GM20431 (cell line): ENCODE data around the gene SLC38A7.
"Not testable (repeated sequence)": the region's sequence is repeated elsewhere in the genome, so short reads cannot be mapped to it uniquely, and the experiment has no call there.

Experiments
- in situ Hi-C: fragments of 300-500 bp; cut with MseI, MboI; formaldehyde crosslinking; loops from one replicate; pipeline ENCODE4 v1.15.0; 2020; ENCODE audit warnings: low sequenced_read_pairs; ENCODE audit not compliant: unreplicated experiment

SLC38A7 gene, protein sequence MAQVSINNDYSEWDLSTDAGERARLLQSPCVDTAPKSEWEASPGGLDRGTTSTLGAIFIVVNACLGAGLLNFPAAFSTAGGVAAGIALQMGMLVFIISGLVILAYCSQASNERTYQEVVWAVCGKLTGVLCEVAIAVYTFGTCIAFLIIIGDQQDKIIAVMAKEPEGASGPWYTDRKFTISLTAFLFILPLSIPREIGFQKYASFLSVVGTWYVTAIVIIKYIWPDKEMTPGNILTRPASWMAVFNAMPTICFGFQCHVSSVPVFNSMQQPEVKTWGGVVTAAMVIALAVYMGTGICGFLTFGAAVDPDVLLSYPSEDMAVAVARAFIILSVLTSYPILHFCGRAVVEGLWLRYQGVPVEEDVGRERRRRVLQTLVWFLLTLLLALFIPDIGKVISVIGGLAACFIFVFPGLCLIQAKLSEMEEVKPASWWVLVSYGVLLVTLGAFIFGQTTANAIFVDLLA

DNA sequence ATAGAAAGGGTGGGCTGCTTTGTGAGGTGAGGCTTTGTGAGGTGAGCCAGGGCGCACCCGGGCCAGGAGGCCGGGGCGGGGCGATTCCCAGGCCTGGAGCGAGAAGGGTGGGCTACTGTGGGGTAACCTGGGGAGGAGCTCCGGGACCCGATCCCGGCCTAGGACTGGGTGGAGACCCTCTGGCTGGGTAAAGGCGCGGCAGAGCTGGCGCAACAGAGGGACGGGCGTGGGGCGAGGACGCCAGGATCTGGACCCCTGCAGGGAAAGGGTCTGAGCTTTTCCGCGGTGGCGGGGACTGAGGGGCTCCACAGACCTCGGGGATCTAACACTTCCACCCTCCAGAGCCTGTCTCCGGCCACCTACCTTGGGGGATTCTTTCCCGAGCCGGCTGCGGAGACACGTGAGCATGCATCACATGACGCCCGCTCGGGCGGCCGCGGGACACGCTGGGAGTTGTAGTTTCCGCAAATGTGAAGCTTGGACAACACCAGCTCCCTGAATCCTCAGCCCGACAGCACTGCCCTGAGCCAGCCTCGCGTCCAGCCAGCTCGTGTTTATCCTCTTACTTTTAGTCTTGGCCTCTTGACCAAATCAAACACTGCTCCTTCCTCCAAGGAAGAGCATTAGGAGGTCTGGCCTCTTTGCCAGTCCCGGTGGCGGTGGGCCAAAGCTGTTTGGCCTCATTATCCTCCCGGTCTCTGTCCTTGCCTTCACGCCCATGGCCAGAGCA is at the start of gene SLC38A7:
Gene SLC38A7 (minus strand): TSS at position 417 of the 730 bp plus-strand sequence. CDS start 4,644 bp downstream, outside the sequence.
- in situ Hi-C loops: no loop called here

GRCh38 chr16:58733671-58734458 is 49.3 kb upstream of the SLC38A7 start, which contains the start of gene GOT2:
Gene GOT2 (minus strand): TSS chr16:58734316. CDS start chr16:58734228, 88 bp downstream.
- in situ Hi-C loops: no loop called here

DNA sequence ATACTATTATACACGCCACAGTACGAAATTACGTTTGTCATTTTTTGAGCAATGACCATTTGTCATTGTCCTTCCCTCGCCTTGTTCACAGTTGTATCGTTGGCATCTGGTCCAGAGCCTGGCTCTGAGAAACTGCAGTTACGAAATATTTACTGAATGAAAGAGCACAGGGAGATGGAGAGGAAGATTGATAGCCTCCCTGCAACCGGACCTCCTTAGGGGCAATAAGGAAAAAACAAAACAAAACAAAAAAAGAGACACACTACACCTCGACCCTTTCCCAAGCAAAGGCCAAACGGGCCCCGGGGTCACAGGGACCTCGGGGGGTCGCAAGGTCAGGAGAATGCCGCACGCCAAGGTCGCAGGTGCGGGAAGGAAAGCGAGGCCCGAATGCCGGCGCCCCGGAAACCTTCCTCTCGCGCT is 48.7 kb upstream of the SLC38A7 start:
- in situ Hi-C loops: no loop called here

DNA sequence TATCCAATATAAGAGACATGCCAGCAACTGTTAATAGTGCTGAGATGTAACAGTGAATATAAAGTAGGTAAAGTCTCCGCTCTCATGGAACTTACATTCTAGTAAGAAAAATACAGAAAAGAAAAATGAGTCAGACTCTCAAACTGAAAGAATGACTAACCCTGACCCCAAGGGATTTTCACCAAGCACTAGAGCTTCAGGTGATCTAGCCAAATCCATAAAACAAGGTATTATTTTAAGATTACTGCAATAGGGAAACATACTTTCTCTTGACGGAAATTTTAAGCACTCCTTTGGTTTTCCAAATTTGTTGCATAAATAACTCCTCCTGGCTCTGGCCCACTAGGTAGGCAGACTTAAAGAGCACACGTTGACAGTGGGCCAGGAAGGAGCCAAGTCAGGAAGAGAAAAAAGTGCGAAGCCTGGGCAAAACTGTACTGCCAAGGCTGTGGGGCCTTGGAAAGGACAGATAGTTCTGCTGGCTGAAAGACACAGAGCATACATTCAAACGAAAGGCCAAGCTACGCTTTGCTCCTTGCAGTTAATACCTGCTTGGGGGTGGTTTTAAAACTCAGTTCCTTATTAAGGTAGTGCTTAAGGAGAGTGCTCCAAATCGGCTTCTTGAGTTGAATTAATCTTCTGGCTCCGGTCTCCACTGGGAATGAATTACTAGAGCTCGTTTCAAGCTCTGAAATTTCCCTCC is 48.1 kb upstream of the SLC38A7 start:
- in situ Hi-C loops: no loop called here

- in situ Hi-C loops: no loop called here
Observed at GRCh38 chr16:58730724-58731370, 46.3 kb upstream of the SLC38A7 start.

DNA sequence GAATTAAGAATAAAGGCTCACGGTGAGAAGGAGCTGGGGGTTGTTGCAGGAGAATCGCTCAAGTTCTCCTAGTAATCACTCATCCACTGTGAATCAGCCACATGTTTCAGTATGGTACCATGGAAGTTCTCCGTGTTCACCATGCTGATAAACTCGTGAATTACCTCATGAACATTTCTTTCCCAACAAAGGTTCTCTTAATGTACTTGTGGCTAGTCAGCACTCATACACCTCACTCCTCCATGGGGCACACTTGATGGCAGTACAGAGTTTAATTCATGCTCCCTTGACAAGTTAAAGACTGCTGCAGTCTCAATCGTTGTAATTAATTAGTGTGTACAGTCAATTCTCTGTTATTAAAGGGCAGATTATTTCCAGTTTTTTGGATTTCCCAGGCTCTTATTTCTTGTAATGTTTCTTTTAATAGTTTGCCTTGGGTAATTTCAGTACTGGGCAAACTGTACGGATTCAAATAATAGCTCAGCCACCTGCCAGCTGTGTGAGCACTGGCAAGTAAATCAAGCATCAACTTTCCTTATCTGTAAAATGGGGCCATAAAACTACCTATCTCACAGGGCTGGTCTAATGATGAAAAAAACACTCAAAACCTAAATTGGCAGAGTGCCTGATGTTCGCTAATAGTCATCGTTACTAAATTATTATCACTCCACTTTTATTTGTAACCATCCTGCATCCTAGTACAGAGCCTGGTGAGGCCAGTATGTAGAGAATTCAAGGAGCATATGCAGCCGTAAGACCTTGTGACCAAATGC is 43.4 kb upstream of the SLC38A7 start:
- in situ Hi-C loops: no loop called here

- in situ Hi-C loops: no loop called here
Observed at GRCh38 chr16:58727028-58727781, 42.6 kb upstream of the SLC38A7 start.

DNA sequence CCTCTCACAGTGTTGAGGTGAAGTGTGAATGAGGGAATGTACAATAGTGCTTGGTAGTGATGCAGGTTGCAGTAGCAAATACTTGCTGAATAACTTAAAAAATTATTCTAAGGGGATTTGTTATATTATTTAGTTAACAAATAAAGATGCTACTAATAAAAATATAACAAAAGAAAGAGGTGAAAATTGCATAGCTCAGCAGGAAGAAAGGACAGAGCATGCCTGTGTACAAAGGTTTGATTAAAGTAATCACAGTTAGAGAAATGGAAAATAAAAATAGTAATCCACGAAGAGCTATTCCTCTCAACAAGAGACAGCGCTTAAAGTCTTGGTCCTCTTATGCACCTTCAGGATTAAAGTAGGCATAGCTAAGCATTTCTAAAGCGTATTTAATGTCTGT is 38.5 kb upstream of the SLC38A7 start:
- in situ Hi-C loops: no loop called here

GRCh38 chr16:58717994-58718393 is 33.4 kb upstream of the SLC38A7 start:
- in situ Hi-C loops: no loop called here

- in situ Hi-C loops: no loop called here
Observed at GRCh38 chr16:58716468-58716867, 31.9 kb upstream of the SLC38A7 start.

DNA sequence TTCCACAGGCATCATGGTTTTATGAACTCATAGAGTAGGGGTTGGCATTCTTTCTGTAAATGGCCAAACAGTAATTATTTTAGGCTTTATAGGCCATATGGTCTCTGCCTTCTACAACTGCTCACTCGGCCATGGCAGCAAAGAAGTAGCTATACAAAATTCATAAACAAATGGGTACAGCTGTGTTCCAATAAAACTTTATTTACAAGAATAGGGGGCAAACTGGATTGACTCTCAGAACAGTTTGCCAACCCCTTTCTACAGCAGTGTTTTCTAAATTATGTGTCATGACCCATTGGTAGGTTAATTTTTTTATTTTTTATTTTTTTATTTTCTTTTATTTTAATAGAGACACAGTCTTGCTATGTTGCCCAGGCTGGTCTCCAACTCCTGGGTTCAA is 29.2 kb upstream of the SLC38A7 start:
- in situ Hi-C loops: no loop called here

GRCh38 chr16:58709333-58709732 is 24.8 kb upstream of the SLC38A7 start:
- in situ Hi-C loops: no loop called here

- in situ Hi-C loops: no loop called here
Observed at GRCh38 chr16:58699151-58699550, 14.6 kb upstream of the SLC38A7 start.

GRCh38 chr16:58695368-58695767 is 10.8 kb upstream of the SLC38A7 start:
- in situ Hi-C loops: no loop called here

DNA sequence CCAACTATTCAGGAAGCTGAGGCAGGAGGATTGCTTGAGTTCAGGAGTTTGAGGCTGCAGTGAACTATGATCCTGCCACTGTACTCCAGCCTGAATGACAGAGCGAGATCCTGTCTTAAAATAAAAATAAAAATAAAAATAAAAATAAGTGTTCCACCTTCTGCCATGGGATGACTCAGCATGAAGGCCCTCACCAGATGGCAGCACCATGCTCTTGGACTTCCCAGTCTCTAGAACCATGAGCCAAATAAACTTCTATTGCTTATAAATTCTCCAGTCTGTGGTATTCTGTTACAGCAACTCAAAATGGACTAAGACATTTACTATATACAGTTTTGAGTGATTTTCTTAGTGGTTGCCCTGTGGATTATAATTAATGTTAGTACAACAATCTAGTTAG is 7.9 kb upstream of the SLC38A7 start:
- in situ Hi-C loops: no loop called here

DNA sequence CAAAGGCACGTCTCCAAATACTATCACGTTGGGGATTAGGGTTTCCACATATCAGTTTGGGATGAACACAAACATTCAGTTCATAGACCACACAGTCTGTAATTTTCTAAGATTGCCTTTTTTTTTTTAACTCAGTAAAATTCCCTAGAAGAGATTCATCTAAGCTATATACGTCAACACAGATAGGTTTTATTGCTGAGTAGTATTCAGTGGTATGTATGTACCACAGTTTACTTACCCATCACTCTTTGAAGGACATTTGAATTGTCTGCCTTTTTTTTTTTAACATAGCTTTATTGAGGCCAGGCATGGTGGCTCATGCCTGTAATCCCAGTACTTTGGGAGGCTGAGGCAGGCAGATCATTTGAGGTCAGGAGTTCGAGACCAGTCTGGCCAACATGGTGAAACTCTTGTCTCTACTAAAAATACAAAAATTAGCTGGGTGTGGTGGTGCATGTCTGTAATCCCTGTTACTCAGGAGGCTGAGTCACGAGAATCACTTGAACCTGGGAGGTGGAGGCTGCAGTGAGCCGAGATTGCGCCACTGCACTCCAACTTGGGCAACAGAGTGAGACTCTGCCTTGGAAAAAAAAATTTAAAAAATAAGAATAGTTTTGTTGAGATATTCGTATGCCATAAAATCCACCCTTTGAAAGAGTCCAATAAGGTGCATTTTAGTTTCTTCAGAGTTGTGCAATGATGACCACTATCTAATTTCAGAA is 2.6 kb upstream of the SLC38A7 start:
- in situ Hi-C loops: not testable (repeated sequence)

DNA sequence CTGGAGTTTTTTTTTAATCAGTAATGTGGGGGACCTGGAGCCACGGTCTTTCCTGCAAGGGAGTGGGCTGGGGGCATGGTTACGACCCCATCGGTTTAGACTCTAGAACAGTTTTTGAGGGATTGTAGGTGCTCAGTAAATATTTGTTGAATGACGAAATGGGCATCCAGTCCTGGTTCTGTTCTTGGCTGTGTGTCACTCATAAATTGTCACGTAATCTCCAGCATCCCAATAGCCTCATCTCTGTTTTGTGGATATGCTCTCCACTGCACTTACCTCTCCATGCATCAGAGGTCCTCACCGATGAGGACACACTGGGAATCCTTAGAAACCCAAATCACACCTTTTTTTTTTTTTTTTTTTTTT is 497 bp upstream of the SLC38A7 start:
- in situ Hi-C loops: no loop called here
